ENCODE measurements around the gene CMIP. TPM values are rescaled to one million over a fixed set of nuclear protein-coding genes. Genes with fewer than 3 reads are reported as not detected.

CMIP gene
- total RNA-seq, 1 experiment from 2014 or later = 1.4 TPM

DNA sequence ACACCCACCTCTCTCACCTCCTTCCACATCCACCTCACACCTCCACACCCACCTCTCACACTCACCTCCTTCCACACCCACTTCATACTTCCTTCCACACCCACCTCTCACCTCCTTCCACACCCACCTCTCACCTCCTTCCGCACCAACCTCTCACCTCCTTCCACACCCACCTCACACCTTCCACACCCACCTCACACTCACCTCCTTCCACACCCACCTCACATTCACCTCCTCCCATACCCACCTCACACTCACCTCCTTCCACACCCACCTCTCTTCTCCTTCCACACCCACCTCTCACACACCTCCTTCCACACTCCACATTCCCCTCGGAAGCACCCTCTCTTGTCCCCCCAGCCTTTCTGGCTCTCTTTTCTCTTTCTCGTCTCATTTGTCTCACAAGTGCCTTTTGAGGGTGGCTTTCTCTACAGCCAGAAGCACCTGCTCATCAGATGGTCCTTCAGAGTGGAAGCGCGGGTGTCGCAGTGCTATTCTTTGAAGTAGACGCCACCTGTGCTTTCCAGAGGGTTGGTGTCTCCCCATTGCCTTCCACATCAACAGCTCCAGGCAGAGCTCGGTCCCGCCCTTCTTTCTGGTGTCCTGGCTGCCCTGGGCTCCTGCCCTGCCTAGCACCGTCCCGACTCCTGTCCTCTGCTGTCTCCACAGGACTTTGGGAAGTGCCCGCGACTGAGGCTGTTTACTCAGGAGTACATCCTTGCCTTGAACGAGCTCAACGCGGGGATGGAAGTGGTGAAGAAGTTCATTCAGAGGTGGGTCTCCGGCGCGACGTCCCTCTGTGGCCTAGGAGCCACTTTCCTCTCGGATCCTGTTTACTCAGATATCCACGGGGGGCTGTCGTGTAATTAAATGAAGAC is 225.1 kb downstream of the CMIP start:
- DNase-seq = no peak
- no peaks in the 10 kb centered on the region for H3K27me3 ChIP-seq
- H3K4me3 ChIP-seq = no peak overlapping the region
- no peaks in the 10 kb centered on the region; the same call in 1 of the 2 replicates for H3K36me3 ChIP-seq
- no peaks in the 10 kb centered on the region for H3K9me3 ChIP-seq

DNA sequence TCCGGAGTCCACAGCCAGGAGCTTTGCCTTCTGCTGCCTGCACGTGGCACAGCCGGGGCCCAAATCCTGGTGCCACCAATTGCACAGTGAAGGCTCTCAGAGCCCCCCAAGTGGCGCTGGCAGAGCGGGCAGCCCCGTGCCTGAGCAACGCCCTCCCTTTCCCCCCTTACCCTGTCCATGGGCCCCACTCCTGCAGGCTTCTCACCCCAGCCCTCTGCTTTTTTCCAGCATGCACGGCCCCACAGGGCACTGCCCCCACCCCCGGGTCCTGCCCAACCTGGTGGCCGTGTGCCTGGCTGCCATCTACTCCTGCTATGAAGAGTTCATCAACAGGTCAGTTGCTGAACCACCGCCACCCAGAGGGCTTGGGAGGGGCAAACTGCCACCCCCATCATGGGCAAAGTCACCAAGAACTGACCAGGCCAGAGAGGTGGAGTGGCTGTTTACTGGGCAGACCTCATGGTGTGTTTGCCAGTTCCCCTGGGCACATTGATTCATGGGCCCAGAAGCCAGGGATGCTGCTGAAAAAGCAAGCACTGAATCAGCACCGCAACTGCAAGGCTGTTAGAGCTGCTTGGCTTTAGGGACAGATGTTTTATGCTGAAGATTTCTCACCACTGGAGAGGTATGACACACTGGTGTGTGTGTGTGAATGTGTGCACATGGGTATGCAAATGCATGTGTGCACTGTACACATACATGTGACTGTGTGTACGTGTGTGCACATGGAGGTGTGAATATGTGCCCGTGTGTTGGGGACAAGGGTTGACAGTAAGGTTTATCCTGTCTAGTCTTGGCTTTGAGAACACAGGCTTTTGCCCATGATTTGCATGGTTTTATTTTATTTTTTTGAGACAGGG is 227.4 kb downstream of the CMIP start:
- H3K9me3 ChIP-seq = no peaks in the 10 kb centered on the region
- DNase-seq = no peak
- H3K36me3 ChIP-seq = no peaks in the 10 kb centered on the region; the same call in 1 of the 2 replicates
- no peaks in the 10 kb centered on the region for H3K27me3 ChIP-seq
- no peak overlapping the region for H3K4me3 ChIP-seq

DNA sequence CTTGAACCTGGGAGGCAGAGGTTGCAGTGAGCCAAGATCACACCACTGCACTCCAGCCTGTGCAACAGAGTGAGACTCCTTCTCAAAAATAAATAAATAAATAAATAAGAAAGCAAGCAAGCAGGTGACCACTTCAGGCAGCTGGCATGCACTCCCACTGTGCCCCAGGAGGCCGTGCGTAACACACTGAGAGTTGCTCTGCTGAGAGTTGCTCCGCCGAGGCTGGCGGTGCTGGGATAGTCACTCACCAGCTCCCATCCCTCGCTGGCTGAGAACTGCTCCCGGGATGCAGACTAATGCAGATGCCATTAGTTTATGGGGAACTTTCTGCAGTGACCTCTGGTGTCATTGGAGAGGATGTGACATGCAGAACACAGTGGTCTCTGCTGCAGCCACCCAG is 228.8 kb downstream of the CMIP start:
- H3K27me3 ChIP-seq = no peaks in the 10 kb centered on the region
- no peaks in the 10 kb centered on the region for H3K9me3 ChIP-seq
- DNase-seq = no peak
- H3K36me3 ChIP-seq = no peaks in the 10 kb centered on the region; the same call in 1 of the 2 replicates
- no peak overlapping the region for H3K4me3 ChIP-seq

DNA sequence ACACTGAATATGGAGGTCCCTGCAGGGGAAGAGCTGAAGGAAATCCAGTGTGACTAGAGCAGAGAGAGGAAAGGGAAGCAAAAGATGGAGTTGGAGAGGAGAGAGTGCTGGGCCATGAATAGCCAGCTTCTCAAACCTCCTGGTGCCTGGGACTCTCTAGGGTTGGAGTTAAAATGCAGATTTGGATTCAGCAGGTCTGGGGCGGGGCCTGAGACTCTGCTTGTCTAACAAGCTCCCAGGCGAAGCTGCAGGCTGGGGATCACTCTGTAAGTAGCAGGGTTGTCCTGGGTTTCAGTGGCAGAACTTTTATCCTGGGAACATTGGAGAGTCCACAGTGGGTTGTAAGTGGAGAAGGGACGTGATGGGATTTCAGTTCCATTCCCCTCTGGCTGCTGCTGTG is 231.1 kb downstream of the CMIP start:
- H3K36me3 ChIP-seq = no peaks in the 10 kb centered on the region; the same call in 1 of the 2 replicates
- H3K4me3 ChIP-seq = no peak overlapping the region
- no peaks in the 10 kb centered on the region for H3K27me3 ChIP-seq
- no peaks in the 10 kb centered on the region for H3K9me3 ChIP-seq
- DNase-seq = no peak

DNA sequence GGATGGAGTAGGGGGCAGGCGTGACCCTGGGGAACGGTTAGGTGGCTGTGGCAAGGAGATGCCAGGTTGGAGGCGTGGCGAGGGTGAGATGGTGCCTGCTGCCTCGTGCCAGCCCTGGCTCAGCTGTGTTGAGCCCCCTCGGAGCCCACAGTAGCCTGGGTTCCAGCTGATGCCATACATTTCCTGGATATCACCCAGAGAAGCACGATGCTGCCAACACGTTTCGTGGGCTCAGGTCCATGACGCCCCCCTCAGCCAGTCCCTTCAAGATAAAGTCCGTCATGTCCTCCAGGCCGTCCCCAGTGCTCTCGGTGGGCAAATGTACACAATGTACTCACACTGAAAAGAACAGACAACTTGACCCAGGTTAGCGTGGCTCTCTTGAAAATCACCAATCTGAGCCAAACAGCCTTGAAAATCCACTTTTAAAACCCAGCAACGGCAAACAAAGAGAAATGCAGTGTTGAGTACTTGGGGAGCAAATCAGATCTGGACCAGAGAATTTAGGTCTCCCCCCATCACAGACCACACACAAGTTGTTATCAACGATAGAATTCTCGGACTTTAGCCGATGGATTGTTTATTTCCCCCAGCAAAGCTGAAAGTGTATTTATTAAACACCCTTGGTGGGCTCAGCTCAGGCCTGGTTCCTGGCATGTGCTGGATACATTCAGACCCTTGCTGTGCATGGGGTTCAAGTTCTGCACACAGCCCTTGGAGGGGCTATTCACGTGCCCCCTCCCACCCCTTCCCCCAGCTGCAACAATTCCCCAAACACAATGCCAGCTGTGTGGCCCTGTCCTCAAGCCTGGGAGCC is 231.7 kb downstream of the CMIP start:
- H3K9me3 ChIP-seq = no peaks in the 10 kb centered on the region
- H3K27me3 ChIP-seq = no peaks in the 10 kb centered on the region
- DNase-seq = no peak
- no peaks in the 10 kb centered on the region; the same call in 1 of the 2 replicates for H3K36me3 ChIP-seq
- no peak overlapping the region for H3K4me3 ChIP-seq

DNA sequence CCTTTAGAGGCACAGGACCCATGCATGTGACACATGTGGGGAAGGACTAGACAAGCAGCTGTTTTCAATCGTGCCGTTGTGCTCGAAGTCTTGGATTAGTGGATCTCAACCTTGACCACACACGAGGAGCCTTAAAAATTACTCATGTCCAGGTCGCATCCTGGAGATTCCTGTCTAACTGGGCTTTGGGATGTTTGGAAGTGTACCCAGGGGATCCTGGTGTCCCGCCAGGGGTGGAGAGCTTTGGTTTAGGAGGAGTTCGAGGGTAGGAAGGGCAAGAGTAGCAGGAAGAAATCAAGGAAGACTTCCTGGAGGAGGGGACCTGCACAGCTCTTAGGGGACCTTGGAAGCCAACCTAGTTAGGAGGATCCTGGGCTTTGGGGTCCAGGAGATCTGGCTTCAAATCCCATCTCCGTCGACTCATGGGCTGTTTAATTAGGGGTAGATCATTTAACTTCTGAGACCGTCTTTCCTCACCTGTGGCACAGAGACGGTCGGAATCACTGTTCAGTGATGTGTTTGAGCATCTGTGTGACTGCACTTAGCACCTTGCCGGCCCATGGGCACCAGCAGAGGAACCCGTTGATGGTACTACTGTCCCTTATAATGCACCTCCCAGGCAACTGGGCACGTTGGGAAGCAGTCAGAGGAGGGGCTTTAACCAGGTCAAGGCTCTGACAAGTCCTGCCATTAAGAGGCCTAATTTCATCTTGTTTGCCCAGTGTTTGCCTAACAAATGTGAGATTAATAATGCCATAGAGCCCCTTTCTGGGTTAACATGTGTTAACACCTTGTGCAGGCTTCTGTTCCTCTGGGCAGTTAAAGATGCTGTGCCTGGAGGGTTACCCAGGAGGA is 232.5 kb downstream of the CMIP start:
- Histone ChIP-seq H3K27me3 (no peaks in the 10 kb centered on the region), H3K9me3 (no peaks in the 10 kb centered on the region), H3K36me3 (no peaks in the 10 kb centered on the region; the same call in 1 of the 2 replicates), H3K4me3 (no peak overlapping the region)
- no peak for DNase-seq

DNA sequence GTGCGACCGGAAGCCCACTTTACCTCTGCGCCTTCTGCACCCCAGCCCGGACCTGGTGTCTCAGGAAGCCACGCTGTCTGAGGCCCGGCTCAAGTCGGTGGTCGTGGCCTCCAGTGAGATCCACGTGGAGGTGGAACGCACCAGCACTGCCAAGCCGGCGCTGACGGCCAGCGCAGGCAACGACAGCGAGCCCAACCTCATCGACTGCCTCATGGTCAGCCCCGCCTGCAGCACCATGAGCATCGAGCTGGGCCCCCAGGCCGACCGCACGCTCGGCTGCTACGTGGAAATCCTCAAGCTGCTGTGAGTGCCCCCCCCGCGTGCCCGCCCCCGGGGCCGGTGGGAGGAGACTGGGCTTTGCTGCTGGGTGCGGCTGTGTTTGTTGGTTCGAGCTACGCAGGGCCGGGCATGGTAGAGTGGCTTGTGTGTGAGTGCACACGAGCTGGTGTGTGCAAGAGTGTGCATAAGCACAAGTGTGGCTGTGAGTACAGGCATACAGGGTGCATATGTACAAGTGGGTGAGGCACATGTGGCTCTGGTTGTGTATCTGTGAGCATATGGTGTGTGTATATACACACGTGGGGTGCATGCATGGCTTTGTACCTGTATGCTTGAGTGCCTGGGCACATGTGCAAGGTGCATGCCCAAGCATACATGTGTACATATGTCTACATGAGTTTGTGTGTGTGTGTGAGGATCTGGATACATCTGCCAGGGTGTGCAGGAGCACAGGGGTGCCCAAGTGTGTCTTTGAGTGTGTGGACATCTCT is 233.9 kb downstream of the CMIP start:
- no peaks in the 10 kb centered on the region for H3K9me3 ChIP-seq
- no peaks in the 10 kb centered on the region for H3K27me3 ChIP-seq
- no peaks in the 10 kb centered on the region; the same call in 1 of the 2 replicates for H3K36me3 ChIP-seq
- DNase-seq = no peak
- no peak overlapping the region for H3K4me3 ChIP-seq

DNA sequence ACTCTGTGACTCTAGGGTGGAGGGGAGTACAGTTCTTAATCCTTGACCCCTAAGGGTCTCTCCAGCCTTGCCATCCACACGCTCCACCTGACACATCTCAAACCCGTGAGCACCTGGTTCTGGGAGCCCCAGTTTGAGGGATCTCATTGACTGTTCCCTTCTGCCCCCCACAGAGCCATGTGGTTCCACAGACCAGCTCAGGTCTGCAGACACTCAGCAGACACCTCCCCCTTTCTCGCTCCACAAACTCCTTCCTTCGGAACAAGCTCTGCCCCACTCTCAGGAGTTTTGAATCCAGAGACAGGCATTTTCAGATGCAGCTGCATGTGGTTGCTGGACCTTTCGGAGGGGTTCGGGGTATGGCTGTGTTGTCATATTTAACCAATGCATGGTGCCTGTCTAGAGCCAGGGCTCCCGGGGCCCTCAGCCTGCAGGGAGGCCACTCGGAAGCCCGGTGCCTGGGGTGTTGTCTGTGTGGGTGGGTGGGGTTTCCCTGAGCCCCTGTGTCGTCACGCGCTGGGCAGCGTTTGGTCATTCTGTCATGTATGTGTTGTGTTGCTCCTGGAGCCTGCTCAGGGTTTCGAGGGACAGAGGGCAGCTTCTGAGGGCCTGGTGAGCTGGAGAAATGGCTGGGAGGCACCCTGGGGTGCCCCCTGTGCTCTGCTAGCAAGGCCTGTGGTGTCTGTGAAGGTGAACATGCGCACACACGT is 235.3 kb downstream of the CMIP start:
- no peaks in the 10 kb centered on the region for H3K36me3 ChIP-seq
- DNase-seq = no peak
- no peaks in the 10 kb centered on the region for H3K27me3 ChIP-seq
- H3K4me3 ChIP-seq = no peak overlapping the region
- H3K9me3 ChIP-seq = no peaks in the 10 kb centered on the region

DNA sequence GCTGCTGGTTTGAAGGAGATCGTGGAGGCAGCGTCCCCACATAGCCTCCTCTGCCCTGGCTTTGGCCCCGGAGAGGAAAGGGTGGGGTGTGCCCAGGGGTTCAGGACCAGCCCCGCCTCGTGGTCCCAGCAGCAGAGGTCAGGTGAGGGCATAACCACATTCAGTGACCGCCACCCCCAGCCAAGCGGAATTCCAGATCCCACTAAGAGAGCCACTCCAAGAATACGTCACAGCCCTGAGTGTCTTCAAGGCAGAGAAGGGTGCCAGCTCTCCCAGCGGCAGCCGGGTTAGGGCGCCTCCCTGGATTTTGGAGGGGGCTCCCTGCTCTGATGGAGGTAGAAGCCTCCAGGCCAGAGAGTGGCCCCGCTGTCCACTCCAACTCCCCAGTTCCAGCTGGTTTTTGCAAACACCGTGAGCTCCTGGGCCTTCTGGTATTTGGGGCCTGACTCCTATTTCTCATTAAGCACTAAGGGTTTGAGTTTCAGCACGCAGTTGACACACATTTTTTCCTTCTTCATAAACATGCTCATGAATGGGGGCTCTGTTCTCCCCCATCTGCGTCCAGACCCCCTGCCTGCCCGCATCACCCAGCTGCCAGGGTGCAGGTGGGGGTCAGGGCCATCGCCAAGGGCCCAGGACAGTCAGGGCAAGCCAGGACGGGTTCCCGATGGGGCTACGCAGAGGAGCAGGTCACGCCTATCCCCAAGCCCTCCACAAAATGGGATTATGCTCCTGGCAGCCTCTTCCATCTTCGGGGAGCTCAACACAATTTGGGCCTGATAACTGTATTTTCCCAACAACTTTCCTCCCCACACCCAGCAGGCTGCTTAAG is 236.1 kb downstream of the CMIP start:
- DNase-seq = no peak
- H3K9me3 ChIP-seq = no peaks in the 10 kb centered on the region
- H3K4me3 ChIP-seq = no peak overlapping the region
- H3K36me3 ChIP-seq = no peaks in the 10 kb centered on the region
- no peaks in the 10 kb centered on the region for H3K27me3 ChIP-seq

DNA sequence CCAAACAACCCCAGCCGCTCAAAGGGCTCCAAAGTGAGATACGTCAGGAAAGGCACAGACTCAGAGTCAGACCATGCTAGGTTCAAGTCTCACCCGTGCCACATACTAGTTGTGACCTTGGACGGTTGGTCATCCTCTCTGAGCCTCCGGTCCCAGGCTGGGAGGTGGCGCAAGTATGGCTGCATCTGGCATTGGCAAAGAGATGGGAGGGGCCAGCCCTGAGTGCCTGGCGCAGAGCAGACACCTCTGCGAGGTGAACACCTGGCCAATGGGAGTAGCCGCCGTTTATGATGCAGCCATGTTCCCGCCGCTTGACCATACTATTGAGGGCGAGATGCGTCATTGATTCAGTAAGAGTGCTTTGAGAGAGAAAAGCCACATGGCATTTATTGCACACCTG is 236.7 kb downstream of the CMIP start:
- H3K27me3 ChIP-seq = no peaks in the 10 kb centered on the region
- H3K36me3 ChIP-seq = no peaks in the 10 kb centered on the region
- no peaks in the 10 kb centered on the region for H3K9me3 ChIP-seq
- H3K4me3 ChIP-seq = no peak overlapping the region
- DNase-seq = no peak

DNA sequence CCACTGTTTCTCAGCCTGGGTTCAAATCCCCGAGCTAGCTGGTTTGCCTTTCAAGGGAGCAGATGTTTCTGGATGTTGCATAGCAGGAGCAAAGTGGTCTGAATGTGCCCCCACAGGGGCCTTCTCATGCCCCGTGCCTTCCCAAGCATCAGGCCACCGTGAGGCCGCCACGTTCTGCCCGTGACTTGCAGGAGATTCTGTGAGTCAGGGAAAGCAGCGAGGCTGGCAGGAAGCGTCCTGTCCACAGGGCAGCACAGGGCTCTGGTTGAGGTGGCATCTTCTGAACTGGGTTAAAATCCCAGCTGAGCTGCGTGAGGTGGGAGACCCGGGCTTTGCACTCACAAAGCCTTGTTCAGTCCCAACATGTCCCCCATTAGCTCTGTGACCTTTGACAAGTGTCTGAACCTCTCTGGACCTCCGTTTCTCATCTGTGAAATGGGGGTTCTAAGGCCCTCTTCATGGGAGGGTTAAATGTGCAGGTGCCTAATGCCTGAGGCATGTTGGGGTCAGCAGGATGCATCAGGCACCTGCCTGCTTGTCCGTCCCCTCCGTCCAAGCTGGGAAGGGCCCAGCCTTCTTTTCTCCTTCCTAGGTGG is 239.7 kb downstream of the CMIP start:
- Histone ChIP-seq H3K9me3 (no peaks in the 10 kb centered on the region), H3K4me3 (no peak overlapping the region), H3K27me3 (no peaks in the 10 kb centered on the region), H3K36me3 (no peaks in the 10 kb centered on the region)
- no peak for DNase-seq

DNA sequence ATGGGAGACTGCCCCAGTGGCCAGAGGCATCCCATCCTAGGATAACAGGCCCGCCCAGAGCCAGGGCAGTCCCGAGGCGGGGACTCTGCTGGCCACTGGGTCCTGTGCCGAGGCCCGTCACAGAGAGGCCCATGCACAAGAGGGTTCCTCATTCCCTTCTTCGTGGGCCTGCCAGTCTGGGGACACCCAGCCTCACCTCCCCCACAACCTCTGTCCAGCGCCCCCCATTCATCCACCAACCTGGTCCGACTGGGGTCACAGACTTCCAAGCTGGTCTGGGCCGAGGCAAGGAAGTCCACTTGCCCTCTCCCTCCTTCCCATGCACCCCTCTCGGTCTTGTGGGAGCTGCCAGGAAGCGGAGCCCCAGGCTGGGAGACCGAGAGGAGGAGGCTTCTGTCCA is 240.3 kb downstream of the CMIP start:
- no peaks in the 10 kb centered on the region for H3K36me3 ChIP-seq
- H3K4me3 ChIP-seq = no peak overlapping the region
- no peaks in the 10 kb centered on the region for H3K27me3 ChIP-seq
- no peak for DNase-seq
- H3K9me3 ChIP-seq = no peaks in the 10 kb centered on the region

DNA sequence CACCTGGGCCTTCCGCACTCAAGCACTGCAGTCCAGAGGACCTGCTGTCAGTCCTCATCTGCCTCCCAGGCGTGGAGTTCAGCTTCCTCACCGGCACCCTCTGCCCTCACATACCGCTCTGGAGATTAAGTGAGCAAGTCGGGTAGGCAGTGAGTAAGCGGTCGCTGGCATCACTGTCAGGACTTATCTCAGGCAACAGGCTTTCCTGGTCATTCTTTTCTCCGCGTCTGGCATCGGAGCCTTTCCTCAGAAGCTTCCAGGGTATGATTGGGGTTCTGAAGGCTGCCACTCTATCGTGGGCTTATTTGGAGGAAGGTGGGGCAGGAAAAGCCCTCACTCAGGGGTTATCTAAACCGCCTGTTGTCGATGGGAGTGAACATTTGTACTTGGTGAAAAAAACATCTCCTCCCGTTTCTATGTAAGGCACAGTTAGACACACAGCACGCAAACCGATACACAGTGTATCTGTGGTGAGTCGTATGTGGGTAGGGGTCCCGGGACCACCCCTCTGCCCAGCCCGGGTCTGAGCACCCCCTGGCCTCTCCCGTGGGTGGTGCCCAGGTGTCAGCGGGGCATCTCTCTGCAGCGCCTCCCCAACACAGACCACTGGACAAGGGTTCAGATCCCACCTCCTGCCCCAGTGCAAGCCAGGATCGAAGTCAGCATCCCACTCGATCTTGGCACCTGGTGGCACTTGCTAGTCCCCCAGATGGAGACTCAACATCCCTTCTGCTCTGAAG is 242.0 kb downstream of the CMIP start:
- Histone ChIP-seq H3K4me3 (no peak overlapping the region), H3K27me3 (no peaks in the 10 kb centered on the region), H3K9me3 (no peaks in the 10 kb centered on the region), H3K36me3 (no peaks in the 10 kb centered on the region)
- DNase-seq = no peak

Measured in MG63 (cell line).